ENCODE measurements around the gene DYNLL1. TPM values are rescaled to one million over a fixed set of nuclear protein-coding genes. Genes with fewer than 3 reads are reported as not detected.
A peak's percentile ranks its signal among the peaks of the same experiment; 100 is the strongest.

The DYNLL1 gene
- total and polyA plus RNA-seq, 2 of the 13 experiments (the other 11 are each of a cell fraction or from before 2014, with no cell fraction given), result 271 to 294 TPM

- TF ChIP-seq CREBL2 (CRISPR knock-in tag; IDR thresholded peaks at IDR 0.05; ENCODE audit: borderline replicate concordance) (no peak), KIAA2018 (CRISPR knock-in tag; IDR thresholded peaks at IDR 0.05; ENCODE audit: borderline replicate concordance) (no peak), ZBTB44 (CRISPR knock-in tag; IDR thresholded peaks at IDR 0.05) (no peak), PPARG (CRISPR knock-in tag; conservative IDR thresholded peaks at IDR 0.05) (no peak), FOXA1 (IDR thresholded peaks at IDR 0.05) (no peak), FOXA1 (CRISPR knock-in tag; IDR thresholded peaks at IDR 0.05) (no peak), ARNT2 (CRISPR knock-in tag; IDR thresholded peaks at IDR 0.05; ENCODE audit: low read depth) (no peak), DZIP1 (CRISPR knock-in tag; IDR thresholded peaks at IDR 0.05) (no peak), ZNF564 (CRISPR knock-in tag; IDR thresholded peaks at IDR 0.05) (no peak), CCDC6 (CRISPR knock-in tag; IDR thresholded peaks at IDR 0.05) (no peak), KDM1A (CRISPR knock-in tag; IDR thresholded peaks at IDR 0.05) (no peak), ZNF629 (CRISPR knock-in tag; conservative IDR thresholded peaks at IDR 0.05) (no peak), ZNF207 (IDR thresholded peaks at IDR 0.05; ENCODE audit: borderline replicate concordance) (no peak), AGO2 (optimal IDR thresholded peaks at IDR 0.05; ENCODE audit: low read depth, low read length) (peak; percentile 71), TEF (CRISPR knock-in tag; IDR thresholded peaks at IDR 0.05) (no peak)
Observed at GRCh38 chr12:120468821-120469449, 27.0 kb upstream of the DYNLL1 start (continued).
